ENCODE results near the gene MED13. TPM values are rescaled to one million over a fixed set of nuclear protein-coding genes. Genes with fewer than 3 reads are reported as not detected.

Gene MED13
- 75.1 TPM for total RNA-seq

- no peak for DNase-seq
Observed at GRCh38 chr17:62064791-62065563, at the start of gene MED13. MED13 (minus strand) TSS chr17:62065278; CDS start chr17:62065205, 73 bp downstream.

GRCh38 chr17:62112229-62112628 lies 47.2 kb upstream of the MED13 start:
- no peak for DNase-seq

- no peak for DNase-seq
Observed at GRCh38 chr17:62111562-62112171, 46.6 kb upstream of the MED13 start.

GRCh38 chr17:62110923-62111484 lies 45.9 kb upstream of the MED13 start:
- no peak for DNase-seq

GRCh38 chr17:62109924-62110323 lies 44.8 kb upstream of the MED13 start:
- DNase-seq, result no peak

- DNase-seq, result no peak
Observed at GRCh38 chr17:62109378-62109902, 44.4 kb upstream of the MED13 start.

GRCh38 chr17:62105861-62106260 lies 40.8 kb upstream of the MED13 start:
- no peak for DNase-seq

GRCh38 chr17:62105357-62105756 lies 40.3 kb upstream of the MED13 start:
- DNase-seq, result no peak

- DNase-seq, result no peak
Observed at GRCh38 chr17:62101515-62101914, 36.4 kb upstream of the MED13 start.

- DNase-seq, result no peak
Observed at GRCh38 chr17:62101090-62101489, 36.0 kb upstream of the MED13 start.

- no peak for DNase-seq
Observed at GRCh38 chr17:62100055-62100454, 35.0 kb upstream of the MED13 start.

GRCh38 chr17:62099532-62099931 lies 34.5 kb upstream of the MED13 start:
- no peak for DNase-seq

GRCh38 chr17:62098623-62099231 lies 33.6 kb upstream of the MED13 start:
- no peak for DNase-seq

- no peak for DNase-seq
Observed at GRCh38 chr17:62096401-62096670, 31.3 kb upstream of the MED13 start.

- no peak for DNase-seq
Observed at GRCh38 chr17:62094175-62094574, 29.1 kb upstream of the MED13 start.

- no peak for DNase-seq
Observed at GRCh38 chr17:62093188-62094155, 28.4 kb upstream of the MED13 start.

GRCh38 chr17:62092784-62093183 lies 27.7 kb upstream of the MED13 start:
- no peak for DNase-seq

- DNase-seq, result no peak
Observed at GRCh38 chr17:62091804-62092203, 26.7 kb upstream of the MED13 start.

- no peak for DNase-seq
Observed at GRCh38 chr17:62090868-62091267, 25.8 kb upstream of the MED13 start.

- no peak for DNase-seq
Observed at GRCh38 chr17:62090021-62090824, 25.1 kb upstream of the MED13 start.

- DNase-seq, result no peak
Observed at GRCh38 chr17:62089334-62089733, 24.3 kb upstream of the MED13 start.

All from skin of body (tissue), 2 donors.